ENCODE data around the gene CRB2.

Gene CRB2

GRCh38 chr9:123365881-123366528 is 10.0 kb downstream of the CRB2 start:
- FAIRE-seq: no peak

GRCh38 chr9:123368023-123368422 is 12.0 kb downstream of the CRB2 start:
- FAIRE-seq: no peak

GRCh38 chr9:123368536-123369153 is 12.6 kb downstream of the CRB2 start:
- no peak for FAIRE-seq

- FAIRE-seq: no peak
Observed at GRCh38 chr9:123369296-123369695, 13.3 kb downstream of the CRB2 start.

- no peak for FAIRE-seq
Observed at GRCh38 chr9:123370108-123370507, 14.1 kb downstream of the CRB2 start.

- no peak for FAIRE-seq
Observed at GRCh38 chr9:123370526-123371227, 14.7 kb downstream of the CRB2 start.

GRCh38 chr9:123371228-123371584 is 15.2 kb downstream of the CRB2 start:
- FAIRE-seq: no peak

- no peak for FAIRE-seq
Observed at GRCh38 chr9:123371805-123372590, 16.0 kb downstream of the CRB2 start.

- FAIRE-seq: no peak
Observed at GRCh38 chr9:123372766-123373446, 16.9 kb downstream of the CRB2 start.

GRCh38 chr9:123373447-123373923 is 17.5 kb downstream of the CRB2 start:
- FAIRE-seq: no peak

- FAIRE-seq: no peak
Observed at GRCh38 chr9:123373946-123374345, 17.9 kb downstream of the CRB2 start.

GRCh38 chr9:123375469-123376132 is 19.6 kb downstream of the CRB2 start:
- FAIRE-seq: peak; percentile 12

- no peak for FAIRE-seq
Observed at GRCh38 chr9:123376218-123377071, 20.4 kb downstream of the CRB2 start.

- no peak for FAIRE-seq
Observed at GRCh38 chr9:123377211-123377971, 21.4 kb downstream of the CRB2 start.

GRCh38 chr9:123378025-123378424 is 22.0 kb downstream of the CRB2 start:
- FAIRE-seq: no peak

GRCh38 chr9:123378956-123379660 is 23.1 kb downstream of the CRB2 start:
- no peak for FAIRE-seq

- FAIRE-seq: no peak
Observed at GRCh38 chr9:123380852-123381705, 25.1 kb downstream of the CRB2 start.
